Measurements from ENCODE around the gene RABL6. TPM values are rescaled to one million over a fixed set of nuclear protein-coding genes. Genes with fewer than 3 reads are reported as not detected.
"Not testable (repeated sequence)": the region's sequence is repeated elsewhere in the genome, so short reads cannot be mapped to it uniquely, and the experiment has no call there.

The RABL6 gene
- total RNA-seq, 3 donors from 2014 or later (not counting 1 experiment from before 2014, with no cell fraction given), result 72.7 to 82.5 (median 75.9) TPM

- 15% methylated on average over 99 of the region's 99 CpGs for WGBS (ENCODE audit: insufficient coverage)
- H3K4me1 ChIP-seq (ENCODE audit: control insufficient read depth, insufficient read depth, low read length), result peaks cover 54% of the 10 kb centered on the region
- not testable (repeated sequence) for H3K27me3 ChIP-seq (ENCODE audit: control insufficient read depth, insufficient read depth, low read length); H3K27me3 Mint-ChIP-seq (ENCODE audit: low read depth in 2 of 2); H3K9me3 ChIP-seq (ENCODE audit: control insufficient read depth, insufficient read depth, low read length); H3K36me3 Mint-ChIP-seq; H3K9me3 Mint-ChIP-seq
- H3K4me3 Mint-ChIP-seq, result peak overlapping the region; percentile 79
- peaks cover 19 to 42% of the 10 kb centered on the region in 2 donors for H3K4me1 Mint-ChIP-seq
- DNase-seq (peak; percentile 65 to 73), ATAC-seq (peak in 2 of 3 donors; percentile 17 to 21)
- peak overlapping the region; percentile 77 to 82 for H3K27ac Mint-ChIP-seq
- H3K4me3 ChIP-seq (ENCODE audit: low read length), result peak overlapping the region; percentile 43
- TF ChIP-seq CTCF (IDR thresholded peaks at IDR 0.05), result peak; percentile 72
- peaks cover 13% of the 10 kb centered on the region for H3K36me3 ChIP-seq (ENCODE audit: control insufficient read depth, insufficient read depth, low read length)
- intact Hi-C loops (cut with micrococcal nuclease), result loop anchor here (2.0 to 10.0 kb wide), 5 partner anchors 37 to 309 kb away; partner anchors contain the start of gene RABL6
- H3K27ac ChIP-seq (ENCODE audit: low read length), result peak overlapping the region; percentile 62
These were observed 36.3 kb downstream of the RABL6 start for GRCh38 chr9:136843801-136844740.

GRCh38 chr9:136844761-136845464 is 37.2 kb downstream of the RABL6 start:
- H3K27ac Mint-ChIP-seq, result peak overlapping the region; percentile 34 to 56
- 31% methylated on average over 88 of the region's 88 CpGs for WGBS (ENCODE audit: insufficient coverage)
- DNase-seq (peak in 1 of 2 donors; percentile 33), ATAC-seq (no peak)
- peaks cover 19 to 44% of the 10 kb centered on the region in 2 donors for H3K4me1 Mint-ChIP-seq
- Histone ChIP-seq H3K36me3 (ENCODE audit: control insufficient read depth, insufficient read depth, low read length) (peaks cover 5% of the 10 kb centered on the region), H3K4me3 (ENCODE audit: low read length) (no peak overlapping the region), H3K27me3 (ENCODE audit: control insufficient read depth, insufficient read depth, low read length) (peaks cover 3% of the 10 kb centered on the region), H3K4me1 (ENCODE audit: control insufficient read depth, insufficient read depth, low read length) (peaks cover 58% of the 10 kb centered on the region), H3K9me3 (ENCODE audit: control insufficient read depth, insufficient read depth, low read length) (no peaks in the 10 kb centered on the region), H3K27ac (ENCODE audit: low read length) (no peak overlapping the region)
- no peaks in the 10 kb centered on the region for H3K9me3 Mint-ChIP-seq
- no peaks in the 10 kb centered on the region for H3K27me3 Mint-ChIP-seq (ENCODE audit: low read depth in 2 of 2)
- peak overlapping the region; percentile 21 for H3K4me3 Mint-ChIP-seq
- intact Hi-C loops (cut with micrococcal nuclease), result loop anchor here (5.0 to 10.0 kb wide), 4 partner anchors 38 to 310 kb away; partner anchors contain the start of genes CLIC3 and RABL6
- no peaks in the 10 kb centered on the region for H3K36me3 Mint-ChIP-seq
- no peak for TF ChIP-seq CTCF (IDR thresholded peaks at IDR 0.05)

- H3K27me3 ChIP-seq (ENCODE audit: control insufficient read depth, insufficient read depth, low read length), result peaks cover 3% of the 10 kb centered on the region
- no peak for DNase-seq
- no peaks in the 10 kb centered on the region for H3K27me3 Mint-ChIP-seq (ENCODE audit: low read depth in 2 of 2)
- H3K4me3 ChIP-seq (ENCODE audit: low read length), result no peak overlapping the region
- no peak overlapping the region for H3K27ac ChIP-seq (ENCODE audit: low read length)
- intact Hi-C loops (cut with micrococcal nuclease), result loop anchor here (2.0 to 10.0 kb wide), 3 partner anchors 152 to 363 kb away; partner anchors contain the start of genes CLIC3 and SEC16A
- peaks cover 19 to 40% of the 10 kb centered on the region in 2 donors for H3K4me1 Mint-ChIP-seq
- no peaks in the 10 kb centered on the region for H3K36me3 Mint-ChIP-seq
- TF ChIP-seq CTCF (IDR thresholded peaks at IDR 0.05), result no peak
- no peak for ATAC-seq
- peaks cover 3% of the 10 kb centered on the region for H3K36me3 ChIP-seq (ENCODE audit: control insufficient read depth, insufficient read depth, low read length)
- no peaks in the 10 kb centered on the region for H3K9me3 ChIP-seq (ENCODE audit: control insufficient read depth, insufficient read depth, low read length)
- H3K27ac Mint-ChIP-seq, result peak overlapping the region; percentile 68 to 80
- H3K4me3 Mint-ChIP-seq, result no peak overlapping the region
- WGBS (ENCODE audit: insufficient coverage), result 48% methylated on average over 102 of the region's 102 CpGs
- H3K9me3 Mint-ChIP-seq, result no peaks in the 10 kb centered on the region
- H3K4me1 ChIP-seq (ENCODE audit: control insufficient read depth, insufficient read depth, low read length), result peaks cover 62% of the 10 kb centered on the region
These were observed 37.9 kb downstream of the RABL6 start for GRCh38 chr9:136845465-136846260.
